H9 (cell line): ENCODE results near the gene RCSD1. TPM values are rescaled to one million over a fixed set of nuclear protein-coding genes. Genes with fewer than 3 reads are reported as not detected.

Experiments used
- DNase-seq: peaks from one replicate; pipeline ENCODE4 v3.0.0-alpha.2; 2017
- H2AFZ ChIP-seq: one replicate; pipeline ENCODE4 v1.6.1; 2013; ENCODE audit warnings: mild to moderate bottlenecking, low read length, control low read depth, moderate library complexity
- H2AK5ac ChIP-seq: 2 replicates; pipeline ENCODE4 v1.6.1; 2013; ENCODE audit warnings: low read length, control low read depth, mixed read lengths; ENCODE audit not compliant: insufficient read length
- H2BK120ac ChIP-seq: one replicate; pipeline ENCODE4 v1.6.1; 2013; ENCODE audit warnings: low read depth, mild to moderate bottlenecking, low read length, control low read depth, inconsistent platforms; ENCODE audit not compliant: poor library complexity, severe bottlenecking
- H2BK12ac ChIP-seq: 2 replicates; pipeline ENCODE4 v1.6.1; 2013; ENCODE audit warnings: low read length, control low read depth, mixed read lengths, low read depth; ENCODE audit not compliant: insufficient read length
- H2BK15ac ChIP-seq: 2 replicates; pipeline ENCODE4 v1.6.1; 2013; ENCODE audit warnings: low read depth, low read length, control low read depth
- H2BK20ac ChIP-seq: one replicate; pipeline ENCODE4 v1.6.1; 2013; ENCODE audit warnings: low read depth, mild to moderate bottlenecking, low read length, control low read depth, inconsistent platforms; ENCODE audit not compliant: poor library complexity, severe bottlenecking
- H2BK5ac ChIP-seq: 2 replicates; pipeline ENCODE4 v1.6.1; 2013; ENCODE audit warnings: low read length, control low read depth, mixed read lengths; ENCODE audit not compliant: insufficient read length
- H3K14ac ChIP-seq: 2 replicates; pipeline ENCODE4 v1.6.1; 2013; ENCODE audit warnings: low read length, control low read depth; ENCODE audit not compliant: insufficient read depth
- H3K18ac ChIP-seq: 2 replicates; pipeline ENCODE4 v1.6.1; 2013; ENCODE audit warnings: low read depth, mild to moderate bottlenecking, mixed read lengths, low read length, control low read depth; ENCODE audit not compliant: insufficient read length
- H3K23ac ChIP-seq: 2 replicates; pipeline ENCODE4 v1.6.1; 2013; ENCODE audit warnings: low read length, control low read depth, mixed read lengths, low read depth; ENCODE audit not compliant: insufficient read length
- H3K23me2 ChIP-seq: 2 replicates; pipeline ENCODE4 v1.6.1; 2013; ENCODE audit warnings: low read depth, mild to moderate bottlenecking, mixed read lengths, low read length, control low read depth; ENCODE audit not compliant: insufficient read length, poor library complexity, severe bottlenecking
- H3K27ac ChIP-seq: 2 replicates; pipeline ENCODE4 v1.5.1; 2013; ENCODE audit warnings: low read length, control low read depth, mixed read lengths, low read depth; ENCODE audit not compliant: insufficient read length
- H3K27me3 ChIP-seq: 2 replicates; pipeline ENCODE4 v1.6.1; 2013; ENCODE audit warnings: low read length, control low read depth, inconsistent platforms; ENCODE audit not compliant: insufficient read depth
- H3K4ac ChIP-seq: 2 replicates; pipeline ENCODE4 v1.6.1; 2013; ENCODE audit warnings: low read depth, mild to moderate bottlenecking, control low read depth, inconsistent platforms, low read length, moderate library complexity
- H3K4me1 ChIP-seq: 2 replicates; pipeline ENCODE4 v1.6.1; 2013; ENCODE audit warnings: low read length, control low read depth, inconsistent platforms; ENCODE audit not compliant: insufficient read depth
- H3K4me2 ChIP-seq: 2 replicates; pipeline ENCODE4 v1.6.1; 2013; ENCODE audit warnings: low read length, control low read depth, mixed read lengths; ENCODE audit not compliant: insufficient read length, insufficient read depth
- H3K56ac ChIP-seq: 2 replicates; pipeline ENCODE4 v1.6.1; 2013; ENCODE audit warnings: low read depth, mild to moderate bottlenecking, mixed read lengths, low read length, control low read depth; ENCODE audit not compliant: insufficient read length
- H3K79me1 ChIP-seq: 2 replicates; pipeline ENCODE4 v1.6.1; 2013; ENCODE audit warnings: low read depth, mild to moderate bottlenecking, moderate library complexity, low read length, control low read depth, inconsistent platforms; ENCODE audit not compliant: insufficient read depth, poor library complexity, severe bottlenecking
- H3K79me2 ChIP-seq: 2 replicates; pipeline ENCODE4 v1.6.1; 2013; ENCODE audit warnings: low read length, control low read depth, inconsistent platforms; ENCODE audit not compliant: insufficient read depth
- H3K9ac ChIP-seq: 2 replicates; pipeline ENCODE4 v1.6.1; 2013; ENCODE audit warnings: low read length, control low read depth, mixed read lengths; ENCODE audit not compliant: insufficient read length; ENCODE audit errors: extremely low read depth
- H3K9me3 ChIP-seq: one replicate; pipeline ENCODE4 v1.6.1; 2013; ENCODE audit warnings: low read depth, low read length, inconsistent platforms; ENCODE audit not compliant: control insufficient read depth
- H3T11ph ChIP-seq: one replicate; pipeline ENCODE4 v1.6.1; 2013; ENCODE audit warnings: mild to moderate bottlenecking, low read length, control low read depth, inconsistent platforms
- H4K20me1 ChIP-seq: one replicate; pipeline ENCODE4 v1.6.1; 2013; ENCODE audit not compliant: control insufficient read depth, insufficient read length, insufficient read depth
- H4K5ac ChIP-seq: 2 replicates; pipeline ENCODE4 v1.6.1; 2013; ENCODE audit warnings: low read depth, mild to moderate bottlenecking, mixed read lengths, low read length, control low read depth; ENCODE audit not compliant: insufficient read length
- H4K8ac ChIP-seq: replicated peaks from 2 replicates; pipeline ENCODE4 v1.6.1; 2013; ENCODE audit warnings: low read length, control low read depth, mixed read lengths, low read depth; ENCODE audit not compliant: insufficient read length
- H4K91ac ChIP-seq: 2 replicates; pipeline ENCODE4 v1.6.1; 2013; ENCODE audit warnings: low read depth, mild to moderate bottlenecking, moderate library complexity, mixed read lengths, low read length, control low read depth; ENCODE audit not compliant: insufficient read length
- H3K27ac Mint-ChIP-seq, 3 experiments: 2 replicates in 2 of 3; 3 replicates in 1 of 3; pipeline ENCODE4 v1.8.0; 2020 to 2021; ENCODE audit warnings: mixed read lengths in 3 of 3, mild to moderate bottlenecking in 1 of 3, moderate library complexity in 1 of 3
- H3K27me3 Mint-ChIP-seq: 2 replicates; pipeline ENCODE4 v1.8.0; 2021; ENCODE audit warnings: low read depth, mild to moderate bottlenecking, moderate library complexity, mixed read lengths
- H3K36me3 Mint-ChIP-seq, 3 experiments: 2 replicates in 2 of 3; 3 replicates in 1 of 3; pipeline ENCODE4 v1.8.0; 2020 to 2021; ENCODE audit warnings: low read depth in 3 of 3, mixed read lengths in 3 of 3; ENCODE audit not compliant: insufficient read depth in 1 of 3
- H3K4me1 Mint-ChIP-seq, 2 experiments: 2 replicates each; pipeline ENCODE4 v1.8.0; 2020; ENCODE audit warnings: mixed read lengths in 2 of 2
- H3K4me3 Mint-ChIP-seq, 2 experiments: 2 replicates in 1 of 2; 3 replicates in 1 of 2; pipeline ENCODE4 v1.8.0; 2020 to 2021; ENCODE audit warnings: mild to moderate bottlenecking in 2 of 2, mixed read lengths in 2 of 2, moderate library complexity in 1 of 2
- H3K9me3 Mint-ChIP-seq, 2 experiments: 2 replicates in 1 of 2; 3 replicates in 1 of 2; pipeline ENCODE4 v1.8.0; 2020; ENCODE audit warnings: mild to moderate bottlenecking in 2 of 2, mixed read lengths in 2 of 2, moderate library complexity in 1 of 2
- CTCF ChIP-seq: fragments of 200-600 bp; sonication (generic); conservative IDR thresholded peaks from 3 replicates; pipeline ENCODE4 v1.8.0; 2021; ENCODE audit warnings: antibody characterized with exemption, mild to moderate bottlenecking
- WGBS: extraction: QIAGEN DNeasy Blood & Tissue Kit; methylation state at CpG from one replicate; pipeline ENCODE4 v1.1.7; 2013; ENCODE audit warnings: missing lambda C conversion rate, low lambda C conversion rate, mixed read lengths; ENCODE audit not compliant: insufficient read length; ENCODE audit errors: extremely low coverage; 5-methylcytosine and 5-hydroxymethylcytosine counted together
- total RNA-seq: library from RNA; stranded (reverse); gene quantifications from 2 replicates; pipeline ENCODE4 v1.2.1, GENCODE V29; 2021

The RCSD1 gene
- total RNA-seq, 1 experiment from 2014 or later: 0.13 TPM

GRCh38 chr1:167750641-167751040, 120.6 kb downstream of the RCSD1 start:
- no peak overlapping the region for H3K56ac ChIP-seq
- no peak overlapping the region for H3K18ac ChIP-seq
- Mint-ChIP-seq H3K36me3 (no peaks in the 10 kb centered on the region), H3K4me1 (peaks cover 6 to 10% of the 10 kb centered on the region in 2 experiments), H3K9me3 (no peaks in the 10 kb centered on the region), H3K4me3 (no peak overlapping the region), H3K27ac (no peak overlapping the region), H3K27me3 (no peaks in the 10 kb centered on the region)
- no peaks in the 10 kb centered on the region for H3K9me3 ChIP-seq
- WGBS: no CpG with 5 or more reads among the region's 2 CpGs
- no peak overlapping the region for H3K4ac ChIP-seq
- no peak overlapping the region for H2BK120ac ChIP-seq
- no peak overlapping the region for H3K9ac ChIP-seq
- H2BK5ac ChIP-seq: no peak overlapping the region
- no peaks in the 10 kb centered on the region; the same call in 1 of the 2 replicates for H3K4me1 ChIP-seq
- no peaks in the 10 kb centered on the region for H4K20me1 ChIP-seq
- H2BK20ac ChIP-seq: no peak overlapping the region
- H4K8ac ChIP-seq: no peak overlapping the region
- TF ChIP-seq CTCF: no peak
- H2AFZ ChIP-seq: no peak overlapping the region
- no peak overlapping the region for H3K4me2 ChIP-seq
- H3K23me2 ChIP-seq: no peaks in the 10 kb centered on the region
- no peak overlapping the region for H3K23ac ChIP-seq
- H4K91ac ChIP-seq: no peak overlapping the region
- no peak overlapping the region for H4K5ac ChIP-seq
- no peaks in the 10 kb centered on the region for H3K27me3 ChIP-seq
- H2BK15ac ChIP-seq: no peak overlapping the region
- H3K27ac ChIP-seq: no peak overlapping the region
- H3K79me1 ChIP-seq: peaks cover 9% of the 10 kb centered on the region
- DNase-seq: no peak
- no peak overlapping the region for H3K14ac ChIP-seq
- H3K79me2 ChIP-seq: peaks cover 7% of the 10 kb centered on the region; the same call in 1 of the 2 replicates
- H3T11ph ChIP-seq: no peak overlapping the region
- H2BK12ac ChIP-seq: no peak overlapping the region
- H2AK5ac ChIP-seq: no peak overlapping the region
